Measurements from ENCODE around the gene MYCBP2.

The MYCBP2 gene

GRCh38 chr13:77001540-77001939 lies 325.4 kb downstream of the MYCBP2 start:
- no peak overlapping the region for H3K4me3 Mint-ChIP-seq
- H3K27ac Mint-ChIP-seq: no peak overlapping the region
- H3K9me3 Mint-ChIP-seq: no peaks in the 10 kb centered on the region
- peaks cover 49% of the 10 kb centered on the region for H3K36me3 Mint-ChIP-seq (ENCODE audit: low read depth)
- no peaks in the 10 kb centered on the region for H3K27me3 Mint-ChIP-seq (ENCODE audit: low read depth)
- TF ChIP-seq CTCF (IDR thresholded peaks at IDR 0.05; ENCODE audit: unreplicated experiment in 3 of 3): no peak
- H3K4me1 Mint-ChIP-seq: peaks cover 12% of the 10 kb centered on the region

GRCh38 chr13:77000475-77000874 lies 326.4 kb downstream of the MYCBP2 start:
- Mint-ChIP-seq H3K27ac (no peak overlapping the region), H3K4me1 (peaks cover 12% of the 10 kb centered on the region), H3K9me3 (no peaks in the 10 kb centered on the region), H3K4me3 (no peak overlapping the region), H3K27me3 (ENCODE audit: low read depth) (no peaks in the 10 kb centered on the region), H3K36me3 (ENCODE audit: low read depth) (peaks cover 56% of the 10 kb centered on the region)
- no peak for TF ChIP-seq CTCF (IDR thresholded peaks at IDR 0.05; ENCODE audit: unreplicated experiment in 3 of 3)
